RWPE2 (cell line): ENCODE data around the gene RALGPS2.

ENCODE experiments used
- ATAC-seq: fragments of 200-7000 bp; cut with Tn5 transposase; 3 replicates; pipeline ENCODE4 v1.9.1; 2021; ENCODE audit warnings: low read depth
- DNase-seq: peaks from one replicate; pipeline ENCODE4 v3.0.0-alpha.2; 2020; ENCODE audit warnings: low spot score
- H3K27ac ChIP-seq: fragments of 450-650 bp; 2 replicates; pipeline ENCODE4 v1.5.1; 2017; ENCODE audit warnings: mild to moderate bottlenecking; ENCODE audit not compliant: poor library complexity, severe bottlenecking
- H3K27me3 ChIP-seq: fragments of 250-450 bp; sonication (Bioruptor Pico); 2 replicates; pipeline ENCODE4 v1.5.1; 2021; ENCODE audit warnings: mild to moderate bottlenecking, moderate library complexity; ENCODE audit not compliant: insufficient read depth, poor library complexity, severe bottlenecking
- H3K36me3 ChIP-seq: fragments of 250-450 bp; sonication (Bioruptor Pico); 2 replicates; pipeline ENCODE4 v1.5.1; 2020; ENCODE audit warnings: low read depth, mild to moderate bottlenecking, moderate library complexity
- H3K4me1 ChIP-seq: fragments of 250-450 bp; sonication (Bioruptor Pico); 2 replicates; pipeline ENCODE4 v1.5.1; 2021; ENCODE audit warnings: mild to moderate bottlenecking, moderate library complexity; ENCODE audit not compliant: insufficient read depth, poor library complexity, severe bottlenecking
- H3K4me3 ChIP-seq: fragments of 250-450 bp; sonication (Bioruptor Pico); 2 replicates; pipeline ENCODE4 v1.5.1; 2021; ENCODE audit warnings: mild to moderate bottlenecking, moderate library complexity; ENCODE audit not compliant: severe bottlenecking
- H3K9me3 ChIP-seq: fragments of 250-450 bp; sonication (Bioruptor Pico); 2 replicates; pipeline ENCODE4 v1.5.1; 2021; ENCODE audit warnings: mild to moderate bottlenecking, moderate library complexity; ENCODE audit not compliant: severe bottlenecking
- TF ChIP-seq, protein P1 (sequence below): fragments of 450-650 bp; IDR thresholded peaks from one replicate; pipeline ENCODE4 v1.5.1; 2017; ENCODE audit warnings: mild to moderate bottlenecking, moderate library complexity; ENCODE audit not compliant: poor library complexity, severe bottlenecking

Gene RALGPS2

GRCh38 chr1:178868706-178869105 is 143.7 kb downstream of the RALGPS2 start:
- Histone ChIP-seq H3K4me1 (no peaks in the 10 kb centered on the region), H3K27ac (no peak overlapping the region), H3K27me3 (no peaks in the 10 kb centered on the region), H3K4me3 (no peak overlapping the region), H3K36me3 (no peaks in the 10 kb centered on the region), H3K9me3 (no peaks in the 10 kb centered on the region)
- no peak for ATAC-seq
- TF ChIP-seq, protein P1, sequence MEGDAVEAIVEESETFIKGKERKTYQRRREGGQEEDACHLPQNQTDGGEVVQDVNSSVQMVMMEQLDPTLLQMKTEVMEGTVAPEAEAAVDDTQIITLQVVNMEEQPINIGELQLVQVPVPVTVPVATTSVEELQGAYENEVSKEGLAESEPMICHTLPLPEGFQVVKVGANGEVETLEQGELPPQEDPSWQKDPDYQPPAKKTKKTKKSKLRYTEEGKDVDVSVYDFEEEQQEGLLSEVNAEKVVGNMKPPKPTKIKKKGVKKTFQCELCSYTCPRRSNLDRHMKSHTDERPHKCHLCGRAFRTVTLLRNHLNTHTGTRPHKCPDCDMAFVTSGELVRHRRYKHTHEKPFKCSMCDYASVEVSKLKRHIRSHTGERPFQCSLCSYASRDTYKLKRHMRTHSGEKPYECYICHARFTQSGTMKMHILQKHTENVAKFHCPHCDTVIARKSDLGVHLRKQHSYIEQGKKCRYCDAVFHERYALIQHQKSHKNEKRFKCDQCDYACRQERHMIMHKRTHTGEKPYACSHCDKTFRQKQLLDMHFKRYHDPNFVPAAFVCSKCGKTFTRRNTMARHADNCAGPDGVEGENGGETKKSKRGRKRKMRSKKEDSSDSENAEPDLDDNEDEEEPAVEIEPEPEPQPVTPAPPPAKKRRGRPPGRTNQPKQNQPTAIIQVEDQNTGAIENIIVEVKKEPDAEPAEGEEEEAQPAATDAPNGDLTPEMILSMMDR: no peak
- DNase-seq: no peak

DNA sequence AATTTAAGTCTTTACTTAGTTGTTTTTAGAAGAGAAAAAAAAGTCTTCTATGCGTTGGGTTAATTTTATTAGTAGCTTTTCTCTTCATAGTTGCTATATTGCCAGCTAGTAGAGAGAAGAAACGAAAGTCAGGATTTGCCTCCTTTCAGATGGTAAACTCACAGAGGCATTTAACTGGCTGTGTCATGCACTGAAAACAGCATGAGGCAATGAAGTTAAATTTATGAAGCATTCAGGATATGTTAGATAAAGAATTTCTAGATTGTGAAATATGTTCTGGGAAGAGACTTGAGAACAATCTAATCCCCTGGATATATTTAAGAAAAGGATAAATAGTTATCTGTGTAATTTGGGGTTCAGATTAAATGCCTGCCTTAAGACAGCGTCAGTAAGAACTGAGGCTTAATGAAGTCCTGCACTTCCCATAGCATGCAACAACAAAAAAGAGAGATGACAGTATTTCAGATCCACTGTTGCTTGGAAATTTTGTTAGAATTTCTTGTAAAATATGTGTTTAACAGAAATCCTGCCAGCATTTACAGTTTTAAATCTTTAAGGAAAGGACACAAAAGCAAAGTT is 144.2 kb downstream of the RALGPS2 start:
- Histone ChIP-seq H3K36me3 (no peaks in the 10 kb centered on the region), H3K4me3 (no peak overlapping the region), H3K27ac (no peak overlapping the region), H3K27me3 (no peaks in the 10 kb centered on the region), H3K9me3 (no peaks in the 10 kb centered on the region), H3K4me1 (no peaks in the 10 kb centered on the region)
- TF ChIP-seq, protein P1: no peak
- DNase-seq (no peak), ATAC-seq (no peak)

GRCh38 chr1:178870221-178870620 is 145.2 kb downstream of the RALGPS2 start:
- TF ChIP-seq, protein P1: no peak

DNA sequence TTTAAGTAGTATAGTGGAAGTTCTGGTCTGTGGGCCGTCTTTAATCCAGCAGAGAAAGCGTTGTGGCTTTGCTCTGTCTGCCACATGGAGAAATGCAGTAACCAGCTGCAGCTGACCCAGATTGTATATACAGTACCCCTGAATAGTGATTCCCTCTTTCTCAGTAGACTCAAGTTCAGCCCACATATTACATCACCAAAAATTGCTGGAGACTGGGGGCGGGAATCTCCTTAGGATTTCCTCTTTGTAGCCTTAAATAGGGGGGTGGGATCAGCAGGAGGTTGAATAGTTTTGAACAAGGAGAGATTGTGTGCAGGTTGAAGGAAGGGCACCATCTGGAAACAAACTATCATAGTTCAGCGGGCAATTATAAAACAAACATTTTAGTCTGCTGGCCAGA is 145.9 kb downstream of the RALGPS2 start, which contains the start of gene ANGPTL1:
ANGPTL1 (minus strand) TSS at position 134 of the 400 bp plus-strand sequence. CDS start 5,301 bp downstream, outside the sequence.
- DNase-seq: no peak
- H3K4me3 ChIP-seq: no peak within 1 kb of the TSS

More at GRCh38 chr1:178870221-178870620, 145.2 kb downstream of the RALGPS2 start:
- Histone ChIP-seq H3K9me3 (no peaks in the 10 kb centered on the region), H3K27me3 (no peaks in the 10 kb centered on the region), H3K36me3 (no peaks in the 10 kb centered on the region), H3K27ac (no peak overlapping the region), H3K4me1 (no peaks in the 10 kb centered on the region), H3K4me3 (no peak overlapping the region)
- ATAC-seq: no peak
- DNase-seq: no peak

More for the DNA sequence above, 145.9 kb downstream of the RALGPS2 start, which contains the start of gene ANGPTL1:
- TF ChIP-seq, protein P1: no peak
- no peak within 1 kb of the TSS for H3K27ac ChIP-seq
- no peaks in the 10 kb centered on the region for H3K9me3 ChIP-seq
- H3K36me3 ChIP-seq: no peaks in the 10 kb centered on the region
- H3K27me3 ChIP-seq: no peaks in the 10 kb centered on the region
- ATAC-seq: no peak
- H3K4me1 ChIP-seq: no peaks in the 10 kb centered on the region
